Suprapubic skin (tissue), 4 donors: ENCODE results near the gene SPIRE1. TPM values are rescaled to one million over a fixed set of nuclear protein-coding genes. Genes with fewer than 3 reads are reported as not detected.

ENCODE experiments used
- DNase-seq, 2 donors: peaks; one replicate each; pipeline ENCODE4 v3.0.0-alpha.2; 2019; ENCODE audit warnings: low spot score in 2 of 2
- H3K27ac ChIP-seq: fragments of 200-600 bp; sonication (generic); one replicate; pipeline ENCODE4 v1.5.1; 2019
- H3K27me3 ChIP-seq: fragments of 200-600 bp; sonication (generic); one replicate; pipeline ENCODE4 v1.5.1; 2019
- H3K36me3 ChIP-seq: fragments of 200-600 bp; sonication (generic); one replicate; pipeline ENCODE4 v1.5.1; 2019
- H3K4me1 ChIP-seq: fragments of 200-600 bp; sonication (generic); one replicate; pipeline ENCODE4 v1.5.1; 2019
- H3K4me3 ChIP-seq: fragments of 200-600 bp; sonication (generic); one replicate; pipeline ENCODE4 v1.5.1; 2019; ENCODE audit warnings: mild to moderate bottlenecking
- H3K9me3 ChIP-seq: fragments of 200-600 bp; sonication (generic); one replicate; pipeline ENCODE4 v1.5.1; 2019
- CTCF ChIP-seq, 2 donors: fragments of 200-600 bp in 1 of 2; fragments of 450-650 bp in 1 of 2; sonication (generic) in 1 of 2; IDR thresholded peaks; one replicate each; pipeline ENCODE4 v1.5.1; 2016 to 2019; ENCODE audit warnings: antibody characterized with exemption in 2 of 2, mild to moderate bottlenecking in 1 of 2, moderate library complexity in 1 of 2
- EP300 ChIP-seq: sonication (generic); formaldehyde crosslinking; IDR thresholded peaks from one replicate; pipeline ENCODE4 v1.6.1; 2017; ENCODE audit warnings: antibody characterized with exemption
- POLR2A ChIP-seq, 2 donors: fragments of 450-650 bp; IDR thresholded peaks; one replicate each; pipeline ENCODE4 v1.6.1; 2017; ENCODE audit warnings: antibody characterized with exemption in 2 of 2, mild to moderate bottlenecking in 2 of 2, moderate library complexity in 2 of 2
- POLR2AphosphoS5 ChIP-seq, 3 donors: sonication (generic); formaldehyde crosslinking; IDR thresholded peaks; one replicate each; pipeline ENCODE4 v1.6.1; 2017; ENCODE audit warnings: antibody characterized with exemption in 3 of 3
- WGBS: methylation state at CpG from one replicate; pipeline ENCODE4 v1.1.5; 2018; 5-methylcytosine and 5-hydroxymethylcytosine counted together
- total RNA-seq, 4 donors: library from RNA; depleted of rRNA; stranded (reverse); fragments of >200 nt; gene quantifications; one replicate each; pipeline ENCODE4 v1.1.0, GENCODE V29; 2016

SPIRE1 gene
- total RNA-seq, 4 donors from 2014 or later: 21.7 to 42.8 (median 25.2) TPM

DNA sequence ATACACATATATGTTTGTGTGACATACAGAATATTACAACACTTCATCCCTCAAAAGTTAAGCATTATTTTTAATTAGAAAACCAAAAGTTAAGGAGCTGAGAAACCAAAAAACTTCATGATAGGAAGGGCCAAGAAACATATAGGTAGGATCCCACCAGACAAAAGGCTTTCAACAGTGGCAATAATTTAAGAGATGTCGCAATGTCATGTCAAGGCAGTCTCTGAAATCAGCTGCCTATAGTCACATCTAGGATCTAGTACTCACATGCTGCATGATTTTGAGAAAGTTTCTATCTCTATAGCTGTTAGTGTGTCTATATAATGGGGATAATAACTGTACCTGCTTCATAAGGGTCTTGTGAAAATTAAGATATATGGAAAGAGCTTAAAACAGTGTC is 72.7 kb downstream of the SPIRE1 start:
- Histone ChIP-seq H3K4me1 (no peaks in the 10 kb centered on the region), H3K36me3 (no peaks in the 10 kb centered on the region), H3K4me3 (no peak overlapping the region), H3K27ac (no peak overlapping the region), H3K27me3 (no peaks in the 10 kb centered on the region), H3K9me3 (no peaks in the 10 kb centered on the region)
- TF ChIP-seq POLR2AphosphoS5 (IDR thresholded peaks at IDR 0.05) (no peak), POLR2A (IDR thresholded peaks at IDR 0.05) (no peak), CTCF (IDR thresholded peaks at IDR 0.05) (no peak), EP300 (no peak)
- WGBS: 100% methylated on average over 1 of the region's 1 CpG
- no peak for DNase-seq

- Histone ChIP-seq H3K4me1 (no peaks in the 10 kb centered on the region), H3K9me3 (no peaks in the 10 kb centered on the region), H3K27ac (no peak overlapping the region), H3K4me3 (no peak overlapping the region), H3K27me3 (no peaks in the 10 kb centered on the region), H3K36me3 (no peaks in the 10 kb centered on the region)
- DNase-seq: no peak
- 96% methylated on average over 9 of the region's 9 CpGs for WGBS
- TF ChIP-seq POLR2AphosphoS5 (IDR thresholded peaks at IDR 0.05): no peak
- no peak for TF ChIP-seq POLR2A (IDR thresholded peaks at IDR 0.05)
- TF ChIP-seq EP300: no peak
Observed at GRCh38 chr18:12580630-12581342, 77.1 kb downstream of the SPIRE1 start.

DNA sequence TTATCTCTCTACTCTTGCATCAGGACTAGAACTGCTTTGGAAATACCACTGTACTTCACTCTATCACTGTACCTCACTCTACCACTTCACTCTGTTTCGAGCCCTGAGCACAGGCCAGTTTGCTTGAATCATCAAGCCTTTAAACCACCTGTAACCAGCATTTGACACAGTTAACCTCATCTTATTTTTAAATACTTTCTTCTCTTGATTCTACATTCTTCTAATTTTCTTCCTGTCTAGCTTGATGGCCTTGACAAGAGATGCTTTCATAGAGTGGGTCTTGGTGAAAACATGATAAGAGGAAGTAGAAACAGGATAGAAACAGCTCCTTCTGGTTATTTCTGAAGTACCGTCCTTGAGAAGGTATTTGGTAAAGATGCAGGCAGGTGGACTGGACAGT is 78.1 kb downstream of the SPIRE1 start:
- H3K36me3 ChIP-seq: no peaks in the 10 kb centered on the region
- TF ChIP-seq CTCF (IDR thresholded peaks at IDR 0.05): no peak
- no peak for TF ChIP-seq EP300
- no peak for TF ChIP-seq POLR2A (IDR thresholded peaks at IDR 0.05)
- TF ChIP-seq POLR2AphosphoS5 (IDR thresholded peaks at IDR 0.05): no peak
- H3K4me3 ChIP-seq: no peak overlapping the region
- H3K27me3 ChIP-seq: no peaks in the 10 kb centered on the region
- H3K9me3 ChIP-seq: no peaks in the 10 kb centered on the region
- no peak for DNase-seq
- 92% methylated on average over 2 of the region's 2 CpGs for WGBS
- H3K4me1 ChIP-seq: no peaks in the 10 kb centered on the region
- H3K27ac ChIP-seq: no peak overlapping the region

DNA sequence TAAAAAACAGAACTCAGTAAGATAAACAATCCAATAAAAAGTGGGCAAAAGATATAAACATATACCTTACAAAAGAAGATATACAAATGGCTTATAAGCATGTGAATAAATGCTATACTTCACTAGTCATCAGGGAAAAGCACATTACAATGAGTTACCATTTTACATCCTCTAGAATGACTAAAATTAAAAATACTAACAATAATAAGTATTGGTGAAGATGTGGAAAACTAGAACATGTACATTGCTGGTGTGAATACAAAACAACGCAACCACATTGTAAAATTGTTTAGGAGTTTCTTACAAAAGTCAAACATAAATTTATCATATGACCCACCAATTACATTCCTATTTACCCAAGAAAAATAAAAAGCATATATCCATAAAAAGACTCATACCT is 80.1 kb downstream of the SPIRE1 start:
- Histone ChIP-seq H3K9me3 (no peaks in the 10 kb centered on the region), H3K27ac (no peak overlapping the region), H3K36me3 (no peaks in the 10 kb centered on the region), H3K4me1 (no peaks in the 10 kb centered on the region), H3K27me3 (no peaks in the 10 kb centered on the region), H3K4me3 (no peak overlapping the region)
- no peak for TF ChIP-seq POLR2AphosphoS5 (IDR thresholded peaks at IDR 0.05)
- no peak for TF ChIP-seq EP300
- TF ChIP-seq POLR2A (IDR thresholded peaks at IDR 0.05): no peak
- TF ChIP-seq CTCF (IDR thresholded peaks at IDR 0.05): no peak
- no peak for DNase-seq
- WGBS: 98% methylated on average over 1 of the region's 1 CpG

DNA sequence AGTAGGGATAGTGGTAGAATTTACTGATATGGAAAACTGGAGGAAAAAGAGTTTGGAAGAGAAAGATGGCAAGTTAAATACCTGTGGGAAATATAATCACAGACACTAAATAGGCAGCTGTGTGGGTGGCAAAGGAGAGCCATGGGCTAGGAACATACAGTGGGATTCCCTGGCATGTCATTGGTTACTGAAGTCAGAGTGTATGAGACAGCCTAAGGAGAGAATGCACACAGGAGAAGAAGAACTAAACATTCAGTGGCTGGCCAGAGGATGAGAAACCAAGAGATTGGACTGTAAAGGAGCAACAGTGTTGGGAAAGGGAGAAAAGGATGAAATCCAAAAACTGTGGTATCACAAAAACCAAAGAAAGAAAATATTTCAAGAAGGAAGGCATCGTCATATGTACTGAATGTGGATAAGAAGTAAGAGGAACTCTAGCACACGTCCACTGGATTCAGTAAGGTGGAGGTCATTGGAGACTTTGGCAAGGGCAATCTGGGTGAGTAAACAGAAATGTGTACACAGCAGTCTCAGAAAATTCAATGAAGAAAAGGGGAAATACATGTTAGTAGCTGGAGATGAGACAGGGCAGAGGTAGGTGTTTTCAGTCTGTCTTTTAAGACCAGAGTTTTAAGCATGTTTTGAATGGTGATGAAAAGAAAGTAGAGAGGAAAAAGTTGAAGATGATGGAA is 83.3 kb downstream of the SPIRE1 start:
- H3K4me3 ChIP-seq: no peak overlapping the region
- H3K4me1 ChIP-seq: no peaks in the 10 kb centered on the region
- no peak overlapping the region for H3K27ac ChIP-seq
- DNase-seq: no peak
- no peaks in the 10 kb centered on the region for H3K9me3 ChIP-seq
- WGBS: 74% methylated on average over 2 of the region's 2 CpGs
- H3K27me3 ChIP-seq: no peaks in the 10 kb centered on the region
- TF ChIP-seq POLR2AphosphoS5 (IDR thresholded peaks at IDR 0.05) (no peak), CTCF (IDR thresholded peaks at IDR 0.05) (no peak), EP300 (no peak), POLR2A (IDR thresholded peaks at IDR 0.05) (no peak)
- H3K36me3 ChIP-seq: no peaks in the 10 kb centered on the region
